Measurements from ENCODE around the gene NCKAP1.

Gene NCKAP1

DNA sequence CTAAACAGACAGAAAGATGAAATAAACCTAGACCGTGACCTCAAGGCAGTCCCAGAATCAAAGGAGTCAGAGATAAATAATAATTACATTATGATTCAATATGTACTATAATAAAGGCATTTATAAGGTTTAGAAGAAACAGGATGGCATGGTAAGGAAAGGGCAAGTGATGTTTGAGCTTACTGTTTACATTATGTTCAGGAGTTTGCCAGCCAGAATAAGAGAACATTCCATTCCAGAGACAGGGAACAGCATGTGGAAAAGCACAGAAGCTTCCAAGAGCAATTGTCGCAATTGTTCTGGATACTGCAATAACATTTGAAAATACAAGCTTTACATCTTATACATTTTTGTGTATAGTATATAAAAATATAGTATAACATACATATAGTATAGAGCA lies 121.8 kb downstream of the NCKAP1 start:
- TF ChIP-seq POLR2A (IDR thresholded peaks at IDR 0.05; ENCODE audit: extremely low read depth, insufficient read length) (no peak), MYC (IDR thresholded peaks at IDR 0.05; ENCODE audit: low read depth, low read length) (no peak)
- TF ChIP-seq, protein P1, sequence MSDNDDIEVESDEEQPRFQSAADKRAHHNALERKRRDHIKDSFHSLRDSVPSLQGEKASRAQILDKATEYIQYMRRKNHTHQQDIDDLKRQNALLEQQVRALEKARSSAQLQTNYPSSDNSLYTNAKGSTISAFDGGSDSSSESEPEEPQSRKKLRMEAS (IDR thresholded peaks at IDR 0.05; ENCODE audit: low read depth, low read length), result no peak
- TF ChIP-seq, protein P2, sequence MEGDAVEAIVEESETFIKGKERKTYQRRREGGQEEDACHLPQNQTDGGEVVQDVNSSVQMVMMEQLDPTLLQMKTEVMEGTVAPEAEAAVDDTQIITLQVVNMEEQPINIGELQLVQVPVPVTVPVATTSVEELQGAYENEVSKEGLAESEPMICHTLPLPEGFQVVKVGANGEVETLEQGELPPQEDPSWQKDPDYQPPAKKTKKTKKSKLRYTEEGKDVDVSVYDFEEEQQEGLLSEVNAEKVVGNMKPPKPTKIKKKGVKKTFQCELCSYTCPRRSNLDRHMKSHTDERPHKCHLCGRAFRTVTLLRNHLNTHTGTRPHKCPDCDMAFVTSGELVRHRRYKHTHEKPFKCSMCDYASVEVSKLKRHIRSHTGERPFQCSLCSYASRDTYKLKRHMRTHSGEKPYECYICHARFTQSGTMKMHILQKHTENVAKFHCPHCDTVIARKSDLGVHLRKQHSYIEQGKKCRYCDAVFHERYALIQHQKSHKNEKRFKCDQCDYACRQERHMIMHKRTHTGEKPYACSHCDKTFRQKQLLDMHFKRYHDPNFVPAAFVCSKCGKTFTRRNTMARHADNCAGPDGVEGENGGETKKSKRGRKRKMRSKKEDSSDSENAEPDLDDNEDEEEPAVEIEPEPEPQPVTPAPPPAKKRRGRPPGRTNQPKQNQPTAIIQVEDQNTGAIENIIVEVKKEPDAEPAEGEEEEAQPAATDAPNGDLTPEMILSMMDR (IDR thresholded peaks at IDR 0.05; ENCODE audit: low read depth, low read length), result no peak
- H3K4me3 ChIP-seq (ENCODE audit: low read depth, low read length), result no peak overlapping the region
- no peak for DNase-seq (ENCODE audit: low read depth)

- no peak for DNase-seq (ENCODE audit: low read depth)
- H3K4me3 ChIP-seq (ENCODE audit: low read depth, low read length), result no peak overlapping the region
- TF ChIP-seq POLR2A (IDR thresholded peaks at IDR 0.05; ENCODE audit: extremely low read depth, insufficient read length), result no peak
- TF ChIP-seq, protein P2 (IDR thresholded peaks at IDR 0.05; ENCODE audit: low read depth, low read length), result no peak
- TF ChIP-seq, protein P1 (IDR thresholded peaks at IDR 0.05; ENCODE audit: low read depth, low read length), result no peak
Measured at GRCh38 chr2:182915369-182916326, 122.6 kb downstream of the NCKAP1 start.

DNA sequence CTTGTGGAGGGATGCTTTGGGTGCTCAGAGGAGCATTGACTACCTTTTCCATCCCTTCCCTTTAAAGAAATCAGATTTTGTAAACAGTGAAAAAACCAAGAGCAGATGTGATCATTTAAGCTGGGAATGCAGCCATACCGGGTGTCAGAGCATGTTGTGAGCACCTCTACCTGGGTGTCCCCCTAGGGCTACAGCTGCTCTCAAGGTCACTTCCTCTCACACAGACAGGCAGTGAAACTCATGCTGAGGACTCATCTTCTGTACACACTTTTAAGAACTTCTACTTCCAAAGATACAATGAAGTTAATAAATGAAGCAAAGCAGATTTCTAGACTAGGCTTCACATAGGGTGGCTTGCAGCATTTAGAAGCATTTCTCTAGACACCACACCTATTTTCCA lies 123.4 kb downstream of the NCKAP1 start:
- TF ChIP-seq POLR2A (IDR thresholded peaks at IDR 0.05; ENCODE audit: extremely low read depth, insufficient read length) (no peak), MYC (IDR thresholded peaks at IDR 0.05; ENCODE audit: low read depth, low read length) (no peak)
- TF ChIP-seq, protein P2 (IDR thresholded peaks at IDR 0.05; ENCODE audit: low read depth, low read length), result no peak
- TF ChIP-seq, protein P1 (IDR thresholded peaks at IDR 0.05; ENCODE audit: low read depth, low read length), result no peak
- H3K4me3 ChIP-seq (ENCODE audit: low read depth, low read length), result no peak overlapping the region
- DNase-seq (ENCODE audit: low read depth), result no peak

DNA sequence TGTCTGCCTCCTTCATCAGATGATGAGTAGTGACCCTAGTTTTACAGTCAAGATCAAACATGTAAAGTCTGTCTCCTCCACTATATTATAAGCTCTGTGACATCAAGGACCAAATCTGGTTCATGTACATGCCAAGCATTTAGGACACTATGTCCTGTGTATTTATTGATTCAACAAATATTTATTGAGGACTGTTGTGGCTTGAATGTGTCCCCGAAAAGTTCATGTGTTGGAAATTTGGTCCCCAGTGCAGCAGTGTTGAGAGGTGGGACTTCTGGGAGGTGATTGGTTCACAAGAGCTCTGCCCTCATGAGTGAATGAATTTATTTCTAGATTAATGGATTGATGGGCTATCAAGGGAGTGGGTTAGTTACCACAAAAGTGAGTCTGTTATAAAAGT lies 125.2 kb downstream of the NCKAP1 start:
- TF ChIP-seq MYC (IDR thresholded peaks at IDR 0.05; ENCODE audit: low read depth, low read length) (no peak), POLR2A (IDR thresholded peaks at IDR 0.05; ENCODE audit: extremely low read depth, insufficient read length) (no peak)
- TF ChIP-seq, protein P1 (IDR thresholded peaks at IDR 0.05; ENCODE audit: low read depth, low read length), result no peak
- TF ChIP-seq, protein P2 (IDR thresholded peaks at IDR 0.05; ENCODE audit: low read depth, low read length), result no peak
- DNase-seq (ENCODE audit: low read depth), result no peak
- H3K4me3 ChIP-seq (ENCODE audit: low read depth, low read length), result no peak overlapping the region

- no peak overlapping the region for H3K4me3 ChIP-seq (ENCODE audit: low read depth, low read length)
- TF ChIP-seq, protein P1 (IDR thresholded peaks at IDR 0.05; ENCODE audit: low read depth, low read length), result no peak
- TF ChIP-seq MYC (IDR thresholded peaks at IDR 0.05; ENCODE audit: low read depth, low read length) (no peak), POLR2A (IDR thresholded peaks at IDR 0.05; ENCODE audit: extremely low read depth, insufficient read length) (no peak)
- TF ChIP-seq, protein P2 (IDR thresholded peaks at IDR 0.05; ENCODE audit: low read depth, low read length), result no peak
- DNase-seq (ENCODE audit: low read depth), result no peak
Measured at GRCh38 chr2:182912518-182912915, 125.7 kb downstream of the NCKAP1 start.
